Activated naive CD4-positive, alpha-beta T cell treated with anti-CD3 and anti-CD28 coated beads, Interleukin-2, amount 50 U/mL, for 16 hours (primary cell): ENCODE measurements around the gene NLRP6.
A peak's percentile ranks its signal among the peaks of the same experiment; 100 is the strongest.
"Not testable (repeated sequence)": the region's sequence is repeated elsewhere in the genome, so short reads cannot be mapped to it uniquely, and the experiment has no call there.

Source experiments
- DNase-seq: peaks from one replicate; pipeline ENCODE4 v3.0.0-alpha.2; 2020

The NLRP6 gene

DNA sequence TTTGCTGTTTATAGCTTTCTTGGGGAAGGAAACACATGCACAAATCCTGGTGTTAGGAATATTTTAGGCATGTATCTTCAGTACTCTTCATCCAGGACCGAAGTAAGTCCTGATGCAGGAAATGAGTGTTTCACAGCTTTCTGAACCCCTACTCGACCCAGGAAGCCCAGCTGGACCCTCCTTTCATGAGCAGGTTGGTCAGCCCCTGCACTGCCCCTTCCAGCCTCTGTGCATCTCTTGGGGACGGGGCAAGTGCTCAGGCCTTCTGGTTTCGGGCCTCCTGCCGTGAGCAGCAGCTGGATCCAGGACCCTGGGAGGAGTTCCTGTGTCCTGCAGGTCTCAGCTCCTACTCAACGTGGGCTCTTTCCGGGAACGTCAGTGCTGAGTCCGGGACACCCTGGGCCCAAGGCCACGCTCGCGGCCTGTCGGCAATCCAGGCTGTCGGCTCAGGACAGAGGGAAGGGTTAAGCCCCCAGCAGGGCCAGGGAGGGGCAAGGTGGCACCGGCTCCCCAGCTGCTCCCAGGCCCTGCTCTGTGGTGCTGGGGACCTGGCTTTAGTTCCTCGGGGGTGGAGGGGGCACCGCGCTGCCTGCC is 31.9 kb downstream of the NLRP6 start:
- not testable (repeated sequence) for DNase-seq

DNA sequence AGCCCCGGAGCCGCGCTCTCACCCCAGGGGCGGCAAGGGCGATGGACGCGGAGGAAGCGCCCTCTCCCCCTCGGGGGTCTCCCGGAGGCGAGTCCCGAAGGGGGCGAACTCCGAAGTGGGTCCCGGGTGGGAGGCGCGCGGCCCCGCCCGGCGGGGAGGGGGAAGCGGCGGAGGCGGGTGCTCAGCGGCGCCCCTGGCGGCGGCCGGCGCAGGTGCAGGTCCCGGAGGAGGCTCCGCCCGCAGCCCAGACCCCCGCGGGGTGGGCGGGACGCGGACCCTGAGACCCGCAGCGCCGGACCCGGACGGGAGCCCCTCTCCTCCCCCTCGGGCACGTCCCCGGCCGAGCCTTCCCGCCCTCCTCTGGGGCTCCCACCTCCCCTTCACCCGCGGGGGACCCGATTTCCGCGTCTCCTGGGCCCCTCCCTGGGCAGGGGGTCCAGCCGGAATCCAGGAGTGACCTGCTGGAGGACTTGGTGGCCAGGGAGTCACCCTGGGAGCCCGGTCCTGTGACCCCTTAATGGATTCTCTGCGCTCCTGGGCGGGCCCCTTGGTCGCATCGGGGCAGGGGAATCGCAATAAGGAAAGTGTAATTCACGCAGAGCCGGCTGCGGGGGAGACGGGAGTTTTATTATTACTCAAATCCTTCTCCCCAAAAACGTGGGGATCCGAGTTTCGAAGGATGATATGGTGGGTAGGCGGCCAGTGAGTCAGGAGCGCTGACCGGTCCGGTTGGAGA is 33.0 kb downstream of the NLRP6 start:
- not testable (repeated sequence) for DNase-seq

DNA sequence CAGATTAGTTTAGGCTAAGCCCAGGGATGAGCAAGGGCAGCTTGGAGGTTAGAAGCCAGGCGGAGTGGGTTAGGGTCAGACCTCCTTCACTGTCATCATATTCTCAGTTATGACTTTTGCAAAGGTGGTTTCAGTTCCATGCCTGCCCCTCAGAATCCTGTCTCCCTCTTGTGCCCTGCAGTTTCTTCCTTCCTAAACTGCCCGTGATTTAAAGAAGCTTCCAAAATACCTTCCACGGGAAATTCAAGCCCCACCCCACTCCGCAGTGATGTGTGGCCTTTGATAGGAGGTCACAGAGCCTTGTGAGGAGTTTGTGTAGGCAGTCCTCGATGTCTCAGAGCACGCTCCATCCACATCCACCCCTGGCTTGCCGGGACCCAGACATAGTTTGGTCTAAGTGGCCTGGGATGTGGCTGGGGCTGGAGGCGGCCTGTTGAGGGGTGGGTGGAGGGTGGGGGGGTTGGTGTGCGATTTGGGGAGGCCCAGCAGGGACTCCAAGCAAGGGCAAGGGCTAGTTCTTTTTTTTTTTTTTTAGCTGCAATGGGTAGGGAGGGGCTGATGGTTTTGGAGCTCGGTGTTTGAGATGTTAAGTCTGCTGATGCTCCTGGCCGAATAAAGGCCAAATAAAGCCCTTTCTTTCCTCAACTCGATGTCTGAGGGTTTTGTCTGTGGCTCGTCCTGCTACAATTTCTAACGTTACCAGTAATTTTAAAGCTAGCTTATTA is 34.0 kb downstream of the NLRP6 start:
- DNase-seq = no peak

DNA sequence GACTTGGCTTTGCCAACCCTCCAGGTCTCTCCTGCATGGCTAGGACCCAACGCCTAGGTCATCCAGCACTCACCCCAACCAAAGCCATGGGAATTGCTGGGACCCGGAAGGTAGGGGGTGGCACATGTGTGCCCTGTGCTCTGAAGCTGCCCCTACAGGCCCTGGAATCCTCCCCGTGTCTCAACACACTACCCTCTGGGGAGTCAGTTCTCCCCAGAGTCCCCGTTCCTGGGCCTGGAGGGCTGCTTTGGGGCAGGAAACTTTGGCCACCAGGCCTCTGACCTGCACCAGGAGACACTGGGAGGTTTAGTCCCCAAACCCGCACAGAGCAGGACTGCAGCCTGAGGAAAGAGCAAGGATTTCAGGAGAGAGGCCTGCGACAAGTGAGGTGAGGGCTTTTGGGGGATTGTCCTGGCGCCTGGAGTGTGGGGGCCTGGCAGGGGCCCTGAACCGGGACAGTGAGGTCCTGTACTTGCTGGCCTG is 35.1 kb downstream of the NLRP6 start:
- DNase-seq = no peak

DNA sequence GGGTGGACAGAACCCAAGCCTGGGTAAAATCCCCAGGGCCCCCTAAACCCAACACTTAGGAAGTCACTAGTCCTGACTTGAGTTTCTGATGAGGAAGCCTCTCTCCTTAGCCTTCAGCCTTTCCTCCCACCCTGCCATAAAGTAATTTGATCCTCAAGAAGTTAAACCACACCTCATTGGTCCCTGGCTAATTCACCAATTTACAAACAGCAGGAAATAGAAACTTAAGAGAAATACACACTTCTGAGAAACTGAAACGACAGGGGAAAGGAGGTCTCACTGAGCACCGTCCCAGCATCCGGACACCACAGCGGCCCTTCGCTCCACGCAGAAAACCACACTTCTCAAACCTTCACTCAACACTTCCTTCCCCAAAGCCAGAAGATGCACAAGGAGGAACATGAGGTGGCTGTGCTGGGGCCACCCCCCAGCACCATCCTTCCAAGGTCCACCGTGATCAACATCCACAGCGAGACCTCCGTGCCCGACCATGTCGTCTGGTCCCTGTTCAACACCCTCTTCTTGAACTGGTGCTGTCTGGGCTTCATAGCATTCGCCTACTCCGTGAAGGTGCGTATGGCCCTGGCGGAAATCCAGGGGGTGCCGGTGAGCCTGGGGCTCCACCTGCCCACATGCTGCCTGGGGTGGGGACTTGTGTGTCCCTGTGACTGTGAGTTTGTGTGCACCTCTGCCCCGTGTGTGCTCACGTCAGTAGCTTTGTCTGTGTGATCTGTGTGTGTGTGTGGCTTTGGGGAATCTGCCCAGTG is 35.8 kb downstream of the NLRP6 start, which contains the start of gene IFITM1:
TSS of gene IFITM1 (plus strand) at position 254 of the 767 bp plus-strand sequence. CDS start at position 385, 131 bp downstream.
- peak; percentile 48 for DNase-seq

DNA sequence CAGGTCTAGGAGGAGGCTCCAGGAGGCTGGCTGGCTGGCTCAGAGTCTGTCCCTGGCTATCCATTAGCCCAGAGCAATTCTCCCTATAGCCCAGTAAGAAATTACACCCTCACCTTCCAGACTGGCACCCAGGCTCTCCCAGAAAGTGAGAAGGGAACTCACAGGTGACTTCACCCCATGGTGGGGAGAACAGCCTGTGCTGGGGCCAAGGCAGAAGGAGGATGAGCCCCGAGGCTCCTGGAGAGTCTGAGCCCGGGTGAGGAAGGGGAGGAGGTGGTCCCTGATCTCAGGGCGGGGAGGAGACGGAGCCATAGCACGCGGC is 36.3 kb downstream of the NLRP6 start:
- DNase-seq = not testable (repeated sequence)

DNA sequence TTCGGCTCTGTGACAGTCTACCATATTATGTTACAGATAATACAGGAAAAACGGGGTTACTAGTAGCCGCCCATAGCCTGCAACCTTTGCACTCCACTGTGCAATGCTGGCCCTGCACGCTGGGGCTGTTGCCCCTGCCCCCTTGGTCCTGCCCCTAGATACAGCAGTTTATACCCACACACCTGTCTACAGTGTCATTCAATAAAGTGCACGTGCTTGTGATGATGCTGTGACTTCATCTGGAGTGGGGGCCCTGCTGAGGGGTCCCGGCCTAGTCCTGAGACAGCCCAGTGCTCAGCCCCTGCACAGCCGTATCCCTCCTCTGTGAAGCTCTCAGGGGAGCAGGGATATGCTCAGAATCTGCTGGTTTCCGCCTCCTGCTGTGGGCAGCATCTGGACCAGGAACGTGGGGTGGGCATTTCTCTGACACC is 36.9 kb downstream of the NLRP6 start:
- no peak for DNase-seq

DNA sequence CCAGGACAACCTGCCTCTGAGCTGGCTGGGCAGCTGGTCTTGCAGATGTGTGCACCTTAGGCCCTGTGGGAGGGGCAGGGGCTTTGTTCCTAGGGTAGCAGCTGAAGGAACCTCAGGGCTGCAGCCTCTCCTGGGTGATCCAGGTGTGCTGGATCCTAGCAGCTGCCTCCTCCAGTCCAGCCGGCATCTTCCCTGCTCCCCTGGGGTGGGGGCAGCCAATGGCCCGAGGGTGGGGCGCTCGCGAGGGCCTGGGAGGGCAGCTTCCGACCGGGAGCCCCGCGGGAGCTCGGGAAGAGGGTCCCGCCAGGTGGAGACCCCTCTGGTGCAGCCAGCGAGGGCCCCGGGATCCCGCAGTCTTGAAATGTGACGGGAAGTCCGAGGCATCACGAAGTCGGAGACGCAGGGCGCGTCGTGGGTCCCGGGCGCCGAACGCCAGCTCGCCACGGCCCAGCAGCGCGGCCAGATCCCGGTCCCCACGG is 37.3 kb downstream of the NLRP6 start:
- no peak for DNase-seq

DNA sequence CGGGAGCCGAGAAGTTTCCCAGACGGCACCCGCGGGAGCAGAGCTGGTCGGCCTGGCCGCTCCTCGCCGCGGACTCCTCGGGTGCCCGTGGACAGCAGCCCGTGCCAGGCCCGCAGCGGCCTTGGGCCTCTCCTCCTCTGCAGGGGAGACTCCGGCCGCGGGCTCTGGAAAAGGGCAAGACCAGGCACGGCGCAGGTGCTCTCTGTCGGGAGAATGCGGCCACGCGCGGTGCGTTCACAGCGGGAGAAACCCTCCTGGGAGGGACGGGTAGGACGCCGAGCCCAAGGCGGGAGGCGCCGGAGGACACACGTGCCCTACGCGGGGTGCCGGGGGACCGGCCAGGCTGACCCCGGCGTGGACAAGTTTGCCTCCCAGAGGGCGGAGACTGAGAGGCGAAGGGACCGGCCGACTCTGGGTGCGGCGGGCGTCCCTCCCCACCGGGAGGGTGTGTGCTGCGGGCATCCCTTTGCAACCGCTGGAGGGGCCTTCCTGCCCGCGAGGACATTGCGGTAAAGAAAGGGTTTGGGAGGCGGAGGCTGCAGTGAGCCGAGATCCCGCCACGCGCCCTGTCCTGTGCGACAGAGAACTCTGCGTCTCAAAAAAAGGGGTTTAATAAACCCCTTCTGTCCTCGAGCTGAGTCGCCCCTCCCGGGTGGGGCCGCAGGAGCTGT is 38.0 kb downstream of the NLRP6 start:
- no peak for DNase-seq

DNA sequence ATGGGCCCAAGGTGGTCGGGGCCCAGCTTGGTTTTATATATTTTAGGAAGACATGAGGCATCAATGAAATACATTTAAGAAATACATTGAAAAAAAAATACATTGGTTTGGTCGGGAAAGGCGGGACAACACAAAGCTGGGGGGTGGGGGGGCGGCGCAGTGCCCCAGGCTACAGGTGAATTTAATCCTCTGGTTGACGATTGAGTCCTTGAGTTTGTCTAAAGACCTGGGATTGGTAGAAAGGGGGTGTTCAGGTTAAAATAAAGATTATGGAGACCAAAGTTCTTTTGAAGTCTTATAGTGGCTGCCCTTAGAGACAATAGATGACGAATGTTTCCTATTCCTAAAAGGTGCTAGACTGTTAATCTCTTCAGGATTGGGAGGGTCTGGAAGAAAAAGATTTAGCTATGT is 38.7 kb downstream of the NLRP6 start:
- DNase-seq = no peak

DNA sequence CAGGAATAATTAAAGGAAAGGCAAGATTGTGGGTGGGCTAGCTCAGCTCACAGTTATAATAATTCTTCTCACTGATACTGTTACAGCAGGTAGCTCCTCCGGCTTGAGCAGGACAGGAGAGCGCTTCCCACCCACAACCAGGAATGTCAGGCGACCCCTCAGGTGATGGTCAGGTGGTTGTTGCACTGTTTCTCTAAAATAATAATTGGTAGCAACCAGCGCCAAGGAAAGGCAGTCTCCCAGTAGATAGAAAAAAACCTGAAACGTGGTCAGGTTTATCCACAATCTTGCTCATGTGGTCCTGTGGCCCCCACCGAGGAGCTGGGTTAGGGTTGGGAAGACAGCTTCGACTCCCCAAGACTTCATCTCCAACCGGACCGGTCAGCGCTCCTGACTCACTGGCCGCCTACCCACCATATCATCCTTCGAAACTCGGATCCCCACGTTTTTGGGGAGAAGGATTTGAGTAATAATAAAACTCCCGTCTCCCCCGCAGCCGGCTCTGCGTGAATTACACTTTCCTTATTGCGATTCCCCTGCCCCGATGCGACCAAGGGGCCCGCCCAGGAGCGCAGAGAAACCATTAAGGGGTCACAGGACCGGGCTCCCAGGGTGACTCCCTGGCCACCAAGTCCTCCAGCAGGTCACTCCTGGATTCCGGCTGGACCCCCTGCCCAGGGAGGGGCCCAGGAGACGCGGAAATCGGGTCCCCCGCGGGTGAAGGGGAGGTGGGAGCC is 39.6 kb downstream of the NLRP6 start:
- DNase-seq = not testable (repeated sequence)

DNA sequence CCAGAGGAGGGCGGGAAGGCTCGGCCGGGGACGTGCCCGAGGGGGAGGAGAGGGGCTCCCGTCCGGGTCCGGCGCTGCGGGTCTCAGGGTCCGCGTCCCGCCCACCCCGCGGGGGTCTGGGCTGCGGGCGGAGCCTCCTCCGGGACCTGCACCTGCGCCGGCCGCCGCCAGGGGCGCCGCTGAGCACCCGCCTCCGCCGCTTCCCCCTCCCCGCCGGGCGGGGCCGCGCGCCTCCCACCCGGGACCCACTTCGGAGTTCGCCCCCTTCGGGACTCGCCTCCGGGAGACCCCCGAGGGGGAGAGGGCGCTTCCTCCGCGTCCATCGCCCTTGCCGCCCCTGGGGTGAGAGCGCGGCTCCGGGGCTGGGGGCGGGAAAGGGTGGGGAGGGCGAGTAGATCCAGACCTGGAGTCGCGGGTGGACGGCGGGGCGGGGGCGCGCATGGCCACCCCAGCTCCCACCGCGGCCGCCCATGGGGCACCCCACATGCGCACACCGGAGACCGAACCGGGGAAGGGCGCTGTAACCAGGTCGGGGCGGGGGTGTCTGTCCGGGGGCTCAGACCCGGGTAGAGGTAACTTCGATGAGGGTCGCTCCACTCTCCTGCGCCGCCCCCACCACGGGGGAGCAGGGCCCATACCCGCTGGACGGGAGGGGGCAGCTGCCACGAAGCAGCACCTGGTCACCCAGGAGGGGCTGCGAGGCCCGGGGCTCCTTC is 40.4 kb downstream of the NLRP6 start:
- not testable (repeated sequence) for DNase-seq

DNA sequence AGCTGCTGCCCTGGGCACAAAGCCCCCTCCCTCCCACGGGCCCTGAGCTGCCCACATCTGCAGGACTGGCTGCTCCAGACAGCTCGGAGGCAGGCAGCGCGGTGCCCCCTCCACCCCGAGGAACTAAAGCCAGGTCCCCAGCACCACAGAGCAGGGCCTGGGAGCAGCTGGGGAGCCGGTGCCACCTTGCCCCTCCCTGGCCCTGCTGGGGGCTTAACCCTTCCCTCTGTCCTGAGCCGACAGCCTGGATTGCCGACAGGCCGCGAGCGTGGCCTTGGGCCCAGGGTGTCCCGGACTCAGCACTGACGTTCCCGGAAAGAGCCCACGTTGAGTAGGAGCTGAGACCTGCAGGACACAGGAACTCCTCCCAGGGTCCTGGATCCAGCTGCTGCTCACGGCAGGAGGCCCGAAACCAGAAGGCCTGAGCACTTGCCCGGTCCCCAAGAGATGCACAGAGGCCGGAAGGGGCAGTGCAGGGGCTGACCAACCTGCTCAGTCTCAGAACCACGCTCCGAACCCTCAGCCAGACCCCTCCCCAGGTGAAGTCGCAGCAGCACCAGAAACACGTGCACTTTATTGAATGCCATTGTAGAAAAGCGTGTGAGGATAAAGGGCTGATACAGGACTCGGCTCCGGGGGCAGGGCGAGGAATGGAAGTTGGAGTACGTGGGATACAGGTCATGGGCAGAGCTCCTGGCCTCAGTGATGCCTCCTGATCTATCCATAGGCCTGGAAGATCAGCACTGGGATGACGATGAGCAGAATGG is 41.1 kb downstream of the NLRP6 start:
- DNase-seq = not testable (repeated sequence)

DNA sequence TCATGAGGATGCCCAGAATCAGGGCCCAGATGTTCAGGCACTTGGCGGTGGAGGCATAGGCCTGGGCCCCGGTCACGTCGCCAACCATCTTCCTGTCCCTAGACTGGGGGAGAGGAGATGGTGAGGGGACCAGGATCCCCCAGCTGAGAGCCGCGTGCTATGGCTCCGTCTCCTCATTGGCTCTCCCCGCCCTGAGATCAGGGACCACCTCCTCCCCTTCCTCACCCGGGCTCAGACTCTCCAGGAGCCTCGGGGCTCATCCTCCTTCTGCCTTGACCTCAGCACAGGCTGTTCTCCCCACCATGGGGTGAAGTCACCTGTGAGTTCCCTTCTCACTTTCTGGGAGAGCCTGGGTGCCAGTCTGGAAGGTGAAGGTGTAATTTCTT is 41.7 kb downstream of the NLRP6 start:
- DNase-seq = not testable (repeated sequence)

DNA sequence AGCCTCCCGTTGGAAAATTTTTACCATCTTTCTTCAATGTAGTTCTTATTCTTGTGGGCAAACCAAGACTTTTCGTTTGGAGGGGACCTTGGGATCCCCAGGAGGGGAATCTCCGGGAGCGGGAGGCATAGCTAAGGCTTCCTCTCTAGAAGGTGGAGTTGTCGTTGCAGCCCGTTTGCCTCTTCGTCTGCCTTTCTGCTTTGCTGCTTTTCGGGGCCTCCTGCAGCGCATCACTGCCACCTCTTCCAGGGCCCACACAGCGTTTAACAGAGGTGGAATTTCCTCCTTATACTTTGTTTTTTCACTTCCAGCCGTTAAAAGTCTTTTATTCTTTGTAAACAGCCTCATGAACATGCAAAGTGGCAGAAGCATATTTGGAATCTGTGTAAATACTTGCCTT is 45.9 kb downstream of the NLRP6 start:
- no peak for DNase-seq

DNA sequence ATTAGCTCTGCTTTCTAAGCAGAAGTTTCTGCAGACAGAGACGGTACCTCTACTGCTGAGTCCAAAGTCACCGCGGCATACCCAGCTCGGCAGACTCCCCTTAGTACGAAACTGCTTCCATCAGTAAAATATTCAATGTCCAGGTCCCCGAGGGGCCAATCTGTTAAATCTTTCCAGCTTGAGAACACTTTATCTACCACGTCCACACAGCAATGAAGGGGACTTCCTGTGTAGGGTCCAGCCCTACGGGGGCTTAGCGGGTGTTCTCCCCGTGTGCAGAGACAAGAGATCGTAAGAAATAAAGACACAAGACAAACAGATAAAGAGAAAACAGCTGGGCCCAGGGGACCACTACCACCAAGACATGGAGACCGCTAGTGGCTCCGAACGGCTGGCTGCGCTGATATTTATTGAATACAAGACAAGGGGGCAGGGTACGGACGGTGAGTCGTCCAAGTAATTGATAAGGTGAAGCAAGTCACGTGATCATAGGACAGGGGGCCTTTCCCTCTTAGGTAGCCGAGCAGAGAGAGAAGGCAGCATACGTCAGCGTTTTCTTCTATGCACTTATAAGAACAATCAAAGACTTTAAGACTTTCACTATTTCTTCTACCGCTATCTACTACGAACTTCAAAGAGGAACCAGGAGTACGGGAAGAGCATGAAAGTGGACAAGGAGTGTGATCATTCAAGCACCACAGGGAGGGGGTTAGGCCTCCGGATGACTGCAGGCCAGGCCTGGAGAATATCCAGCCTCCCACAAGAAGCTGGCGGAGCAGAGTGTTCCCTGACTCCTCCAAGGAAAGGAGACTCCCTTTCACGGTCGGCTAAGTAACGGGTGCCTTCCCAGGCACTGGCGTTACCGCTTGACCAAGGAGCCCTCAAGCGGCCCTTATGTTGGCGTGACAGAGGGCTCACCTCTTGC is 46.6 kb downstream of the NLRP6 start:
- DNase-seq = not testable (repeated sequence)

DNA sequence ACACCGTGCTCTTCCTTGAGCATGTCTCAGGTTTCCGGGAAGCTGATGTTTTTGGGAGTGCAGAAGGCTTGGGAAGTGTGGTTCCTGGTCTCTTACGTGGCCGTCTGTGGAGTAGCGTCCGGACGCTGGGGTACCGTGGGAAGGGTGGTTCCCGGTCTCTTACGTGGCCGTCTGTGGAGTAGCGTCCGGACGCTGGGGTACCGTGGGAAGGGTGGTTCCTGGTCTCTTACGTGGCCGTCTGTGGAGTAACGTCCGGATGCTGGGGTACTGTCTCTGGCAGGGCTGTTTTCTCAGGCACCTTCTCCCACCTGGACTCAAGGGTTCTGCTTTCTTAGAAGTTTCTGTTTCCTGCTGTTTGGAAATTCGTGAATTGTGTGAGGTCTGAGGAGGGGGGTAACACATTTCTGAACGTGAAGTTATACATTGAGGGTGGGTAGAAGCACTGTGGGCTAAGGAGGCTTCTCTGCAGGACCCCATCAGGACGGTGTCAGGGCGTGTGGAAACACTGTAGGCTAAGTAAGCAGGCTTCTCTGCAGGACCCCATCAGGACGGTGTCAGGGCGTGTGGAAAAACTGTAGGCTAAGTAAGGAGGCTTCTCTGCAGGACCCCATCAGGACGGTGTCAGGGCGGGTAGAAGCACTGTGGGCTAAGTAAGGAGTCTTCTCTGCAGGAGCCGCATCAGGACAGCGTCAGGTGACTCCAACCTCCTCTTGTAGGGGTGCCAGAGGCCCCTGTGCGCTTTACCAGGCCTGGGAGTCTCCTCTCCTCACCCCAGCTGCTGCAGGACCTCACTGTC is 47.8 kb downstream of the NLRP6 start:
- DNase-seq = no peak

DNA sequence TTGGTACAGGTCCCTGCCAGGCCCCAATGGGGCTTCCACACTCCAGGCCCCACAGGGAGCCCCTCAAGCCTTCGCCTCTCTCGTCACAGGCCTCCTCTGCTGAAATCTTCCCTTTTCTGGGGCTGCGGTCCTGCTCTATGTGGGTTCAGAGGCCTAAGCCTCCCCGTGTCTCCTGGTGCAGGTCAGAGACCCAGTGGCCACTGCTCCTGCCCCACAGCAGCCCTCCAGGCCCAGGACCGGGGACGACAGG is 48.3 kb downstream of the NLRP6 start:
- no peak for DNase-seq
